ENCODE measurements around the gene ZNF587B. TPM values are rescaled to one million over a fixed set of nuclear protein-coding genes. Genes with fewer than 3 reads are reported as not detected.
"Not testable (repeated sequence)": the region's sequence is repeated elsewhere in the genome, so short reads cannot be mapped to it uniquely, and the experiment has no call there.

Gene ZNF587B
- total and polyA plus RNA-seq, 3 donors from 2014 or later = 11.8 to 41.2 (median 38.7) TPM

DNA sequence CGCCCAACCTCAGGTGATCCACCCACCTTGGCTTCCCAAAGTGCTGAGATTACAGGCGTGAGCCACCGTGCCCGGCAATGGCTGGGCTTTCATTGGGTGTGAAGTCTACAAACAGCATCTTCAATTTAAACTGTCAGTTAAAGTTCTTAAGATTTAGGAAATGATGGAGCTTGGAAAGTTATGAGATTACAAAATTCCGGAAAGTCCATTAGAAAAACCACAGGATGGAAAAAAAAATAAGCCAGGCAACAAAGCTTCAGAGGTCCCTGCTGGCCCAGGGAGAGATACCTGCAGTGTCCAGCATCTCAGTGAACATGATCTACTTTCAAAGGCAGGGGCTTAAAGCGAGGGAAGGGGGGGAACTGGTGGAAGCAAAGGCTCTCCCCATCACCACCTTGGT, 4.6 kb upstream of the ZNF587B start:
- Histone ChIP-seq H3K27ac (no peak overlapping the region), H3K36me3 (ENCODE audit: low read depth, missing control alignments) (no peaks in the 10 kb centered on the region), H3K27me3 (no peaks in the 10 kb centered on the region), H3K4me3 (no peak overlapping the region), H3K9me3 (no peaks in the 10 kb centered on the region), H3K4me1 (peaks cover 13% of the 10 kb centered on the region)
- intact Hi-C loops (cut with DNase I; ENCODE audit: low total_unique reads) = no loop called here
- WGBS, 2 donors = 92 to 95% methylated on average over 6 of the region's 6 CpGs
- TF ChIP-seq, protein P1, sequence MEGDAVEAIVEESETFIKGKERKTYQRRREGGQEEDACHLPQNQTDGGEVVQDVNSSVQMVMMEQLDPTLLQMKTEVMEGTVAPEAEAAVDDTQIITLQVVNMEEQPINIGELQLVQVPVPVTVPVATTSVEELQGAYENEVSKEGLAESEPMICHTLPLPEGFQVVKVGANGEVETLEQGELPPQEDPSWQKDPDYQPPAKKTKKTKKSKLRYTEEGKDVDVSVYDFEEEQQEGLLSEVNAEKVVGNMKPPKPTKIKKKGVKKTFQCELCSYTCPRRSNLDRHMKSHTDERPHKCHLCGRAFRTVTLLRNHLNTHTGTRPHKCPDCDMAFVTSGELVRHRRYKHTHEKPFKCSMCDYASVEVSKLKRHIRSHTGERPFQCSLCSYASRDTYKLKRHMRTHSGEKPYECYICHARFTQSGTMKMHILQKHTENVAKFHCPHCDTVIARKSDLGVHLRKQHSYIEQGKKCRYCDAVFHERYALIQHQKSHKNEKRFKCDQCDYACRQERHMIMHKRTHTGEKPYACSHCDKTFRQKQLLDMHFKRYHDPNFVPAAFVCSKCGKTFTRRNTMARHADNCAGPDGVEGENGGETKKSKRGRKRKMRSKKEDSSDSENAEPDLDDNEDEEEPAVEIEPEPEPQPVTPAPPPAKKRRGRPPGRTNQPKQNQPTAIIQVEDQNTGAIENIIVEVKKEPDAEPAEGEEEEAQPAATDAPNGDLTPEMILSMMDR (IDR thresholded peaks at IDR 0.05) = no peak
- TF ChIP-seq POLR2A (IDR thresholded peaks at IDR 0.05) = no peak
- no peak for DNase-seq

DNA sequence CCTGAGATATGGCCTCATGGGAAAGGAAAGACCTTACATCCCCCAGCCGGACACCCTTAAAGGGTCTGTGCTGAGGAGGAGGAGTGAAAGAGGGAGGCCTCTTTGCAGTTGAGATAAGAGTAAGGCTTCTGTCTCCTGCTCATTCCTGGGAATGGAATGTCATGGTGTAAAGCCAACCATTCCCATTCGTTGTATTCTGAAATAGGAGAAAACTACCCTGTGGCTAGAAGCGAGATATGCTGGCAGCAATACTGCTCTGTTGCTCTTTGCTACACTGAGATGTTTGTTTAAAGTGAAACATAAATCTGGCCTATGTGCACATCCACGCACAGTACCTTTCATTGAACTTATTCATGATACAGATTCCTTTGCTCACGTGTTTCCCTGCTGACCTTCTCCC, 783 bp upstream of the ZNF587B start:
- Histone ChIP-seq H3K4me1 (peaks cover 10% of the 10 kb centered on the region), H3K9me3 (no peaks in the 10 kb centered on the region), H3K27ac (peak overlapping the region; percentile 50 to 64), H3K4me3 (peak overlapping the region in 1 of 2 donors; percentile 58), H3K27me3 (no peaks in the 10 kb centered on the region), H3K36me3 (ENCODE audit: low read depth, missing control alignments) (no peaks in the 10 kb centered on the region)
- 34 to 58% methylated on average over 5 of the region's 5 CpGs for WGBS, 2 donors
- no peak for TF ChIP-seq POLR2A (IDR thresholded peaks at IDR 0.05)
- TF ChIP-seq, protein P1 (IDR thresholded peaks at IDR 0.05) = no peak
- DNase-seq = peak; percentile 55
- intact Hi-C loops (cut with DNase I; ENCODE audit: low total_unique reads) = no loop called here

DNA sequence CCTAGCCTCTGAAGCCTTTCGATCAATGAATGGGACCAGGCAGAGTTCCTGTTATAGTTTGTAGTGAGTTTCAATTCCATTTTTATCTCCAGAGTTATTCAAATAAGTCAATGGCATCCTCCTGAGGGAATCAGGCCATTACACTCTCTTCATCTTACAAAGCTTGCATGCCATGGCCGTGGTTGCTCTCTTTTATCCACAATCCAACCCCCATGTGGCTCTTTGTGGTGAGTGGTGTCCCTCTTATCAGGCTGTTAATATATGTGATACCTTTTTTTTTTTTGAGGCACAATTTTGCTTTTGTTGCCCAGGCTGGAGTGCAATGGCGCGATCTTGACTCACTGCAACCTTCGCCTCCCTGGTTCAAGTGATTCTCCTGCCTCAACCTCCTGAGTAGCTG, 6.9 kb downstream of the ZNF587B start:
- H3K27ac ChIP-seq; H3K27me3 ChIP-seq; H3K9me3 ChIP-seq; H3K36me3 ChIP-seq (ENCODE audit: low read depth, missing control alignments); intact Hi-C loops (cut with DNase I; ENCODE audit: low total_unique reads); H3K4me3 ChIP-seq; DNase-seq; H3K4me1 ChIP-seq: not testable (repeated sequence)
- WGBS, 2 donors = 90 to 98% methylated on average over 5 of the region's 5 CpGs

DNA sequence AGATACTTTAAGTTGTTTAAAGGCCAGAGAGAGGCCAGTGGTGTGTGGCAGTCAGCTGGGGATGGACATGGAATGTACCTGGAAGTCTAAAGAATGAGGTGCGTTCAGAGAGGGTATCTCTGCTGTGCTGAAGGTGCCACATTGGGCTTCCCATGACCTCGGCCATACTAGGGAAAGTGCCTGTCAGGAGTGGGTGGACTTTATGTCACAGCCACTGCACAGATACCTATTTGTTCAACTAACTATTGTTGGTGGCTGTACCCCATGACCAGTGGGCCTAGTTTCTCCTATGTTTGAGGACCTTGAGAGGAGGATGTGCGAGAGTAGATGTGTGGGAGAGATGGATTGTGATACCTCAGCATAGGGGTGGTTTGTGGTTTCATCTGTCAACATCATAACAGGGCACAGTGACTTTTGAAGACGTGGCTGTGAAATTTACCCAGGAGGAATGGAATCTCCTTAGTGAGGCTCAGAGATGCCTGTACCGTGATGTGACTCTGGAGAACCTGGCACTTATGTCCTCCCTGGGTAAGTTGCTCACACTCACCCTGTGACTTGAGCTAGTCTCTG, 8.6 kb downstream of the ZNF587B start:
- 78 to 83% methylated on average over 4 to 5 of the region's 5 CpGs for WGBS, 2 donors
- H3K27me3 ChIP-seq; H3K27ac ChIP-seq; DNase-seq; H3K9me3 ChIP-seq; intact Hi-C loops (cut with DNase I; ENCODE audit: low total_unique reads); H3K36me3 ChIP-seq (ENCODE audit: low read depth, missing control alignments); H3K4me1 ChIP-seq; H3K4me3 ChIP-seq: not testable (repeated sequence)

DNA sequence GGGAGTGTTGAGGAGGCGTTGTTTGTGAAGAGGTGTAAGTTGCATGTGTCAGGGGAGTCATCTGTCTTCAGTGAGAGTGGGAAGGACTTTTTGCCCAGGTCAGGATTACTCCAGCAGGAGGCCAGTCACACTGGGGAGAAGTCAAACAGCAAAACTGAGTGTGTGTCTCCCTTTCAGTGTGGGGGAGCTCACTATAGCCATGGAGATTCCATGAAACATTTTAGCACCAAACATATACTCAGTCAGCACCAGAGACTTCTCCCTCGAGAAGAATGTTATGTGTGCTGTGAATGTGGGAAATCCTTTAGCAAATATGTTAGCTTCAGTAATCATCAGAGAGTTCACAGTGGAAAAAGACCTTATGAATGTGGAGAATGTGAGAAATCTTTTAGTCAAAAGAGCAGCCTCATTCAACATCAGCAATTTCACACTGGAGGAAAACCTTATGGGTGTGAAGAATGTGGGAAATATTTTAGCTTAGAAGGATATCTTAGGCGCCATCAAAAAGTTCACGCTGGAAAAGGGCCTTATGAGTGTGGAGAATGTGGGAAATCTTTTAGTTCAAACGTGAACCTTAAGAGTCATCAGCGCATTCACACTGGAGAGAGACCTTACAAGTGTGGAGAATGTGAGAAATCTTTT, 11.1 kb downstream of the ZNF587B start:
- TF ChIP-seq, protein P1 (IDR thresholded peaks at IDR 0.05) = no peak
- no peak for TF ChIP-seq POLR2A (IDR thresholded peaks at IDR 0.05)
- intact Hi-C loops (cut with DNase I; ENCODE audit: low total_unique reads) = no loop called here
- no peak overlapping the region for H3K27ac ChIP-seq
- no peaks in the 10 kb centered on the region for H3K36me3 ChIP-seq (ENCODE audit: low read depth, missing control alignments)
- H3K4me3 ChIP-seq = no peak overlapping the region
- WGBS, 2 donors = 82 to 83% methylated on average over 6 of the region's 6 CpGs
- no peaks in the 10 kb centered on the region for H3K9me3 ChIP-seq
- DNase-seq = no peak
- no peaks in the 10 kb centered on the region for H3K27me3 ChIP-seq
- no peaks in the 10 kb centered on the region for H3K4me1 ChIP-seq

DNA sequence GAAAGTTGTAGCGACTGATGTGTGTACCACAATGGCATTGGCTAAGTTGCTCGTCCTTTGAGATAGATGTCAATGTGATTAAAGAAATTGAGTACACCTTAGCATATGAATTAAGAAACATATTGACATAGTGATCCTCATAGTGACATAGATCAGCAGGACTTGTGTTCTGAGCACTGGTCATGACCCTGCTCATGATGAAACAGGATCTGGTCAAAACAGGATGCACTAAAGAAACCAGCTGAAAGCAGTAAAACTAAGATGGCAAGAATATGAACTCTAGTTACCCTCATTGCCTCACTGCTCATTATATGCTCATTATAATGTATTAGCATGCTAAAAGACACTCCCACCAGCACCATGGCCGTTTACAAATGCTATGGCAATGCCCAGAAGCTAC, 17.1 kb downstream of the ZNF587B start:
- H3K36me3 ChIP-seq (ENCODE audit: low read depth, missing control alignments); H3K27ac ChIP-seq; H3K9me3 ChIP-seq; DNase-seq; H3K27me3 ChIP-seq; H3K4me1 ChIP-seq; intact Hi-C loops (cut with DNase I; ENCODE audit: low total_unique reads); H3K4me3 ChIP-seq: not testable (repeated sequence)
- 75 to 93% methylated on average over 3 of the region's 3 CpGs for WGBS, 2 donors

DNA sequence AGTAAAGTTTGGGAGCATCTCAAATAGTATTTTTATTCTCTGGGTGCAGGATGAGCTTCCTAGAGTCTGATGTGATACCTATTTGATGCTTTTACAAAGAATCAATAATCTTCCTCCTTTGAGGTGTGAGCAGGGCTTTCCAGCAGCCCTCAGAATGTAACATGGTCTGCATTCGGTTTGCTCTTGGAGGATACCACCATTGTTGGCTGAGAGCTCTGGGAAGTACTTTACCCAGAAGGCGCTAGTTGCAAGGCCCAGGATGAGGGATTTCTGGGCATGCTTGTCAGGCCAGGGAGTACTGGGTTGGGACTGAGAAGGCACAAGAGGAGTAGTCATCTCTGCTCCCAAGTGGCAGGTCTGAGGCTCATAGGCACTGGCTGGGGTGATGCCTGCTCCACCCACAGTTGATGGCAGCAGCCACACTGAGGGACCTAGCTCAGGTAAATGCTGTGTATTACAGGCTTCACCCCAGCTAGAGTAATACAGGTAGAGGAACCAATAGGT, 19.1 kb downstream of the ZNF587B start:
- H3K27ac ChIP-seq; H3K4me1 ChIP-seq; intact Hi-C loops (cut with DNase I; ENCODE audit: low total_unique reads); H3K36me3 ChIP-seq (ENCODE audit: low read depth, missing control alignments); H3K27me3 ChIP-seq; H3K9me3 ChIP-seq; DNase-seq: not testable (repeated sequence)
- peak overlapping the region in 1 of 2 donors; percentile 70 for H3K4me3 ChIP-seq
- WGBS, 2 donors = 62 to 94% methylated on average over 2 of the region's 2 CpGs

DNA sequence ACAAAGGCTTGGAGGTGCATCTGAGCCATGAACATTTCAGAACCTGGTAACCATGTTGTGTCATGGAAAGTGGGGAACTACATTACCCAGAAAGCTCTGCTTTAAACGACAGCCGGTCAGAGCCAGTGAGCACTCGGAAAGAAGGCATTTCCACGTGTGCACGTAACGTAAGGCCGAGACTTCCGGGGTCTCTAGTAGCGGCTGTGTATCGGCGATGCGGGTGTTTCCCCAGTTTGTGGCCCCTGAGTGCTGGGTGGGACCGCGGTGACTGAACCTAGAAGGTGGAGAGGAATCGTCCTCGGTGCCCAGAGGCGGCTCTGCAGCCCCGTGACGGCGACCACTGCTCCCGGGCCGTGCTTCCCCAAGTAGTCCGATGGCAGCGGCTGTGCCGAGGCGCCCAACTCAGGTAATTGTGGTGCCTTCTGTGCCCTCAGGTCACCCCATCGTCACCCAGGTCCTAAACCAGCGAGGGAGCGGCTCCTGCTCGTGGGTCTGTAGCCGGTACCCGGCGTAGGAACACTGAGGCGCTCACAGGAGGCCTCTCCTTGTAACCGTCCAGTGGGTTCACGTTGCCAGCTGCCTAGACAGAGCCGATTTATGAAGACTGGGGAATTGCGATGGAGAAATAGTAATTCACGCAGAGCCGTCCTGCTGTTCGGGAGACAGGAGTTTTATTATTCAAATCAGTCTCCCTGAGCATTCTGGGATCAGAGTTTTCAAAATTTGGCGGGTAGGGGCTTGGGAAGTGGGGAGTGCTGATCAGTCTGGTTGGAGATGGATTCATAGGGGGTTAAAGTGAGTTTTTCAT, 19.8 kb downstream of the ZNF587B start, which contains the start of gene ZNF587:
TSS of gene ZNF587 (plus strand) at position 194 of the 808 bp plus-strand sequence. CDS start at position 374, 180 bp downstream.
- Histone ChIP-seq H3K27ac (peak within 1 kb of the TSS in 1 of 2 donors; percentile 69), H3K4me3 (peak within 1 kb of the TSS; percentile 69 to 70)
- H3K4me1 ChIP-seq; intact Hi-C loops (cut with DNase I; ENCODE audit: low total_unique reads); H3K27me3 ChIP-seq; H3K36me3 ChIP-seq (ENCODE audit: low read depth, missing control alignments); H3K9me3 ChIP-seq: not testable (repeated sequence)
- DNase-seq = peak; percentile 87
- whole genome bisulfite sequencing, 2 donors = 0 to 5% methylated on average over 11 to 31 of the region's 42 CpGs

Measured in testis (tissue), 3 donors.